Embryonic facial prominence (tissue), 1 donor: Measurements from ENCODE around the gene OR10V1.

ENCODE experiments used
- DNase-seq: peaks from one replicate; pipeline ENCODE4 v3.0.0-alpha.2; 2016; ENCODE audit errors: extremely low spot score

The OR10V1 gene, protein sequence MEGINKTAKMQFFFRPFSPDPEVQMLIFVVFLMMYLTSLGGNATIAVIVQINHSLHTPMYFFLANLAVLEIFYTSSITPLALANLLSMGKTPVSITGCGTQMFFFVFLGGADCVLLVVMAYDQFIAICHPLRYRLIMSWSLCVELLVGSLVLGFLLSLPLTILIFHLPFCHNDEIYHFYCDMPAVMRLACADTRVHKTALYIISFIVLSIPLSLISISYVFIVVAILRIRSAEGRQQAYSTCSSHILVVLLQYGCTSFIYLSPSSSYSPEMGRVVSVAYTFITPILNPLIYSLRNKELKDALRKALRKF

GRCh38 chr11:59713745-59714144 is at the start of gene OR10V1:
Gene OR10V1 (minus strand): TSS chr11:59713845. CDS start chr11:59713845, 0 bp downstream.
- no peak for DNase-seq

DNA sequence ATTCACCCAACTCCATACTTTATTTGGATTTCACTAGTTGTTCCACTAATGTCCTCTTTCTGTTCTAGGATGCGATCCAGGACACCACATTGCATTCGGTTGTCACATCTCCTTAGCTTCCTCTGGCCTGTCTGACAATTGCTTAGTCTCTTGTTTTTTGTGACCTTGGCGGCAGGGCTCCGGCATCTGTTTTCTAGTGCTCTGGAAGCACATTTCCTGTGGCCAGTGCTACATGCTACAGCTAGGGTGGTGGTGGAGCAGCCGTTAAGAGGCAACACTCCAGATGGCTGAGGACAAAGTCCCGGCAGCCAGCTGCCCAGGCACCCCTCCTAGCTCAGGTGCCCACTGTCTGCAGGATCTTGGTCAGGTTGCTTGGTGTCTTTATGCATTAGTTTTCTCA is 48.3 kb upstream of the OR10V1 start:
- DNase-seq = no peak

GRCh38 chr11:59760771-59761170 is 47.1 kb upstream of the OR10V1 start:
- DNase-seq = no peak

GRCh38 chr11:59759900-59760299 is 46.3 kb upstream of the OR10V1 start:
- no peak for DNase-seq

- DNase-seq = no peak
Measured at GRCh38 chr11:59758401-59759037, 44.9 kb upstream of the OR10V1 start.

- DNase-seq = no peak
Measured at GRCh38 chr11:59756845-59757244, 43.2 kb upstream of the OR10V1 start.

- DNase-seq = no peak
Measured at GRCh38 chr11:59756558-59756840, 42.9 kb upstream of the OR10V1 start.

DNA sequence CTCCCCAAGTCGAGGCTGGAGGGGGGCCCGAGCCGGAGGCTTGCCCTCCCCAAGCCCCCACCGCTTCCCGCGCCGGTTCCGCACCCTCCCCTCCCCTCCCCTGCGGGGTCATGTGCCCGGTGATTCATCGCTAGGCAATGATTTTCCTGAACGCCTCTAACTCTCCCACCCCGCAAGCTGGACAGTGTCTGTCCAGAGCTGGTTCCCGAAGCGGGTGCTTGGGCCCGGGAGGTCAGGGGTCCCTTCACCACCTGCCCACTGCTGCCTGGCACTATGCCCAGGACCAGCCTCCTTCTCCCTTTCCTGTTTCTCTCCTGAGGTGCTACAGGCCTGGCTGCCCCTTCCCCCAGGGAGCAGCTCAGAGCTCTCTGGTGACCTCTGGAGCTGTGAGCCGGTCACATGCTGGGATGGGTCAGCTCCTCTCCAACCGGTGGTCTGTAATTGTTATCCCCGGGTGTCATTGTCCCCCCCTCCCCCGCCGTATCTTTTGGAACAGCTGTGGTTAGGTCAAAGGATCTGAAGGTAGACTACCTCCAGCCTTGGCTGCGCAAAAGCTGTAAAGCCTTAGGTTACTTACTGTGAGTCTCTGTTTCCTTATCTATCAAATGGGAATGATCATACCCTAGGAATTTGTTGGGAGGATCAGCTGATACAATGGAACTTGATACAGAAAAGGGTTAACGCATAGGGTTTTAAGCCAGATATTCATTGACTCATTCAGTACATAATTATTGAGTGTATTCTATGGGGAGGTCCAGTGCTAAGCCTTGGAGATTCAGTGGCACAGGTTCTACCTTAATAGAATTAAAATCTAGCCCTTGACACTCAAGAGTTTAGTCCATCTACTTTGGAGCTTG is 42.3 kb upstream of the OR10V1 start:
- DNase-seq = no peak

DNA sequence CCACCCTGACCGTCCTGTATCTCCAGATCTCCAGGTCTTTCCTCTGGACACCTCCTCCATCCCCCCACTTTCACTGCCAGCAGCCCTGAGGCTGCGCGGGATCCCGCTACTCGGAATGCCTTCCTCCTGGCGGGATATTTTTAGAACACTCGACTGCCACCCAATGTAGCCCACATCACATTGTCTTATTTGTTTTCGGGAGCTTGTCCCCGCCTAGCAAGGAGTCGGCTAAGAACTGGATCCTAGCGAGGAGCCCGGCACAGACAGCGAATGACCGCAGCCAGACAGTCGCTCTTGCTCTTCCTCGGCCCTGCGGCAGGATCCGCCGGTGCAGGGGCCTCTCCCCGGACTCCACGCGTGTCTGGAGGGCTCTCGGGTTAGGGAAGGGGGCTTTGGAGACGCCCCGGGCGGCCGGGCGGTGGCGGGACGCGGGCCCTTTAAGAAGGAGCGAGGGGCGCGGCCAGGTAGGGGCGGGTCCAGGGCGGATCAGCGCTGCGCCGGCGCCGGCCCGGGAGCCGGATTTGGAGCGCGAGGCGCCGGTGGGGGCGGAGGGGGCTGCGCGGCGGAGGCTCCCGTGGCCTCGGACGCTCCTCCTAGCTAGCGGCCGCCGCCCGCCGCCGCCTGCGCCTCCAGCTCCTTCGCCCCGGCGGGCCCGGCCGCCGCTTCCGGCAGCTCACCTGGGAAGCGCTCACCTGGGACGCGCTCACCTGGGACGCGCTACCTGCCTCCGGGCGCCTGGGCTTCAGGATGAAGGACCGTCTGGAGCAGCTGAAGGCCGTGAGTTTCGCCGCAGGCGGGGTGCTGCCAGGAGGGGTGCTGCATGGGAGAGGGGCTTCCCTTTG is 41.4 kb upstream of the OR10V1 start, which contains the start of gene STX3:
Gene STX3 (plus strand): TSS at position 518 of the 842 bp plus-strand sequence. CDS start 230 bp downstream, at position 748.
- DNase-seq = no peak

- DNase-seq = no peak
Measured at GRCh38 chr11:59754494-59754858, 40.8 kb upstream of the OR10V1 start.

DNA sequence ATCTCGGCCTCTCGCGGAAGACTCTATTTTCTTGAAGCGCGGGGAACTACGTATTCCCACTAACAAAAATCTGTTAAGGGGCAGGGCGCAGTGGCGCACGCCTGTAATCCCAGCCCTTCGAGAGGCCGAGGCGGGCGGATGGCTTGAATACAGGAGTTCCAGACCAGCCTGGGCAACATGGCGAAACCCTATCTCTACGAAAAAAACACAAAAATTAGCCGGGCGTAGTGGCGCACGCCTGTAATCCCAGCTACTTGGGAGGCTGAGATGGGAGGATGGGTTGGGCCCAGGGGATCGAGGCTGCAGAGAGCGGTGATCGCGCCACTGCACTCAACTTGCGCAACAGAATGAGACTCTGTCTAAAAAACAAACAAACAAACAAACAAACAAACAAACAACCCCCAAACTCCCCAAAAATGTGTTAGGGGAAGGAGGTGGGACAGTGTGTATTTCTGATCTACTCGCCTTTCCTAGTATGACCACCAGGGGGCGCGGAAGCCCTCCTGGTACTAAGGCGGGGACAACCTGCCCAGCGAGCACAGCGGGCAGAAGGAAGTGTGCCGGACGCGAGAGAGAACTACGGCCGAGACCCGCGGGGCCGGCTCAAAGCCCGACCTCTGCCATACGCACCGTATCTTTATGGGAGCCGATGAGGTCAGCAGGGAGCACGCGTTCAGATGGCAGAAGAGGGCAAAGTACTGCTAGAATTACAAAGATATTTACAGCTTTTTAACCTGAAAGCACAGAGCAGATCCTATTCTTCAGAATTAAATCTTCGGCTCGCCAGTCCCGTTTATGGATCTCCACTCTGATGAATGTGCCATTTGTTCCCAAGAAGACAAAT is 40.2 kb upstream of the OR10V1 start:
- DNase-seq = peak; percentile 34

- DNase-seq = no peak
Measured at GRCh38 chr11:59746111-59746510, 32.5 kb upstream of the OR10V1 start.

DNA sequence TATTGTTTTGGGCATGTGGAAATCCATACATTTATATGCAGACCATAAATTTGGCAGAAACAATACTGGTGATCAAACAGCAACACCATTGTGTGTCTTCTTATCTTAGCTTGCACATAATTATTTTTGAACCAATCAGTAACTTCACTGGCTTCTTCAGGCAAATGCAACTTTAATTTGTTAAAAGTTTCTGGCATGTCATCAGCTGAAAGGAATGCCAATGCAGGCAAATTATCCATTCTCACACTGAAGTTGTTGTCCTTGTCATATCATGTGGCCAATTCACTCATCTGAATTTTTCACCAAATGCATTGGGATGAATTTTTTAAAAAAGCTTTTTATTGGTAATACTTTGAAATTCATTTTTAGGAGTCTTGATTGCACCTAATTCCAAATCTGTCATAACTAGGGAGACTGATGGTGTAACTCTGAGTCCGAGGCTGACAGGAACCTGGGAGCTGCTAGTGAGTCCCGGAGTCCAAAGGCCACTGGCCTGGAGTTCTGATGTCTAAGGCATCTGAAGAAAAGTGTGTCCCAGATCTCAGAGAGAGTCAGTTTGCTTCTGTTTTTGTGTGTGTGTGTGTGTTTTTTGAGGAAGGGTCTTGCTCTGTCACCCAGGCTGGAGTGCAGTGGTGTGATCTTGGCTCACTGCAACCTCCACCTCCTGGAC is 17.4 kb upstream of the OR10V1 start:
- no peak for DNase-seq

GRCh38 chr11:59729834-59730233 is 16.2 kb upstream of the OR10V1 start:
- DNase-seq = no peak

- DNase-seq = no peak
Measured at GRCh38 chr11:59728913-59729312, 15.3 kb upstream of the OR10V1 start.

- no peak for DNase-seq
Measured at GRCh38 chr11:59728154-59728553, 14.5 kb upstream of the OR10V1 start.

DNA sequence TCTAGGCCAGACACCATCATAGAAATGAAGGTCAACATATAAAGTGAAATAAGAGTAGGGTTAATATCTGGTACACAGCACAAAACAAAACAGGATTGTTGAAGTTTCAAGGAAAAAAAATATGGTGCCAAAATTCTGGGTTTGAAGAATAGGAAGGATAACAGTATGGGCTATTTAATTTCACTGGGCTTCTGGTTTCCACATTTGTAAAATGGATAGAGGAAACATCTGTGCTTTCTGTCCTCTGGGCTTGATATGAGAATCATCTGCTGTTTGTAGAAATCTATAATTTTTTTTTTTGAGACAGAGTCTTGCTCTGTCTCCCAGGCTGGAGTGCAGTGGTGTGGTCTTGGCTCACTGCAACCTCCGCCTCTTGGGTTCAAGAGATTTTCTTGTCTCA is 13.8 kb upstream of the OR10V1 start:
- DNase-seq = no peak

- no peak for DNase-seq
Measured at GRCh38 chr11:59724066-59724465, 10.4 kb upstream of the OR10V1 start.

- no peak for DNase-seq
Measured at GRCh38 chr11:59719556-59719955, 5.9 kb upstream of the OR10V1 start.

GRCh38 chr11:59716051-59716450 is 2.4 kb upstream of the OR10V1 start:
- DNase-seq = no peak
